K562 (cell line): ENCODE data around the gene PNPLA1. TPM values are rescaled to one million over a fixed set of nuclear protein-coding genes. Genes with fewer than 3 reads are reported as not detected.

Experiments
- ATAC-seq: fragments of 200-7000 bp; cut with Tn5 transposase; 3 replicates; pipeline ENCODE4 v1.9.1; 2020; ENCODE audit warnings: moderate library complexity
- BruUV-seq: library from RNA; stranded (reverse); fragments of 400-500 nt; replicated peaks from 2 replicates; lab custom pipeline; 2021; lab: Mats Ljungman, UMichigan
- CTCF ChIA-PET: fragments of 300-600 bp; formaldehyde crosslinking; extraction: SDS; loops from one replicate; lab custom pipeline; 2021; ENCODE audit warnings: low intra/inter-chr PET ratio; lab: Yijun Ruan, JAX
- POLR2A ChIA-PET: fragments of 300-600, 350-650 bp; sonication (Branson Sonifier 250); formaldehyde crosslinking; extraction: SDS; loops from one replicate; lab custom pipeline; 2021; ENCODE audit warnings: antibody characterized with exemption, inconsistent platforms; lab: Yijun Ruan, JAX
- DNase-seq, 4 experiments: peaks; one replicate each; pipeline versions ENCODE4 v3.0.0 to v3.0.0-alpha.2; 2011 to 2018; ENCODE audit warnings: low spot score in 3 of 4, mixed read lengths in 3 of 4; ENCODE audit errors: extremely low read depth in 1 of 4
- FAIRE-seq: peaks from 2 replicates; lab custom pipeline; 2011; peaks lifted over from hg19 to GRCh38; lab: Jason Lieb, UNC
- H2AFZ ChIP-seq: 2 replicates; pipeline ENCODE4 v1.6.0; 2011; ENCODE audit warnings: low read depth, low read length, control low read depth, inconsistent platforms
- H3K27ac ChIP-seq: fragments of 200-600 bp; 3 replicates; pipeline ENCODE4 v1.8.0; 2011; ENCODE audit warnings: low read depth, mild to moderate bottlenecking, control low read depth, inconsistent platforms, low read length, moderate library complexity, mixed read lengths; ENCODE audit errors: extremely low read depth
- H3K27me3 ChIP-seq, 2 experiments: fragments of 300-600 bp in 1 of 2; 2 replicates in 1 of 2; 3 replicates in 1 of 2; pipeline versions ENCODE4 v1.6.0 to v1.8.0; 2011; ENCODE audit warnings: inconsistent platforms in 2 of 2, low read length in 2 of 2, mild to moderate bottlenecking in 1 of 2, mixed read lengths in 1 of 2, moderate library complexity in 1 of 2; ENCODE audit not compliant: control insufficient read depth in 2 of 2, insufficient read depth in 2 of 2
- H3K36me3 ChIP-seq: fragments of 300-600 bp; 3 replicates; pipeline ENCODE4 v1.8.0; 2011; ENCODE audit warnings: mild to moderate bottlenecking, low read length, inconsistent platforms; ENCODE audit not compliant: control insufficient read depth, insufficient read depth
- H3K4me1 ChIP-seq, 2 experiments: fragments of 200-600 bp in 1 of 2; replicated peaks in 1 of 2; 2 replicates in 1 of 2; 3 replicates in 1 of 2; pipeline versions ENCODE4 v1.5.1 to v1.8.0; 2011; ENCODE audit warnings: inconsistent platforms in 2 of 2, low read length in 2 of 2, mild to moderate bottlenecking in 1 of 2, mixed read lengths in 1 of 2, moderate library complexity in 1 of 2; ENCODE audit not compliant: control insufficient read depth in 2 of 2, insufficient read depth in 2 of 2
- H3K4me2 ChIP-seq: 2 replicates; pipeline ENCODE4 v1.6.1; 2011; ENCODE audit warnings: low read length, control low read depth, inconsistent platforms, mixed read lengths; ENCODE audit not compliant: insufficient read depth
- H3K4me3 ChIP-seq: fragments of 200-600 bp; sonication (generic), shearing (Covaris generic); 2 replicates; pipeline ENCODE4 v1.5.1; 2016; ENCODE audit warnings: control low read depth, inconsistent platforms
- H3K79me2 ChIP-seq: fragments of 200-600 bp; 3 replicates; pipeline ENCODE4 v1.8.0; 2011; ENCODE audit warnings: low read length, inconsistent platforms; ENCODE audit not compliant: control insufficient read depth, insufficient read depth
- H3K9ac ChIP-seq, 2 experiments: 2 replicates each; pipeline versions ENCODE4 v1.6.0 to v1.6.1; 2011; ENCODE audit warnings: low read depth in 2 of 2, low read length in 2 of 2, control low read depth in 1 of 2, inconsistent platforms in 1 of 2, mild to moderate bottlenecking in 1 of 2, mixed read lengths in 1 of 2; ENCODE audit not compliant: insufficient read depth in 1 of 2
- H3K9me1 ChIP-seq: one replicate; pipeline ENCODE4 v1.6.0; 2011; ENCODE audit warnings: inconsistent platforms, mild to moderate bottlenecking, low read length, moderate library complexity; ENCODE audit not compliant: control insufficient read depth, insufficient read depth
- H3K9me3 ChIP-seq: replicated peaks from 2 replicates; pipeline ENCODE4 v1.5.1; 2011; ENCODE audit warnings: low read depth, low read length, inconsistent platforms; ENCODE audit not compliant: control insufficient read depth, insufficient read depth
- H4K20me1 ChIP-seq: replicated peaks from 2 replicates; pipeline ENCODE4 v1.6.1; 2011; ENCODE audit warnings: low read length, inconsistent platforms, mixed read lengths; ENCODE audit not compliant: control insufficient read depth, insufficient read depth
- CBX1 ChIP-seq: sonication (generic); IDR thresholded peaks from 2 replicates; pipeline ENCODE4 v1.6.1; 2016; ENCODE audit warnings: antibody characterized with exemption, low read depth, mild to moderate bottlenecking
- CBX5 ChIP-seq: IDR thresholded peaks from 2 replicates; pipeline ENCODE4 v1.6.1; 2014; ENCODE audit warnings: low read depth, borderline replicate concordance
- CLOCK ChIP-seq: fragments of 250-450 bp; sonication (Bioruptor Pico); IDR thresholded peaks from 2 replicates; pipeline ENCODE4 v1.4.0; 2020; ENCODE audit warnings: mild to moderate bottlenecking, moderate library complexity, borderline replicate concordance
- CREB1 ChIP-seq, 2 experiments: sonication (generic) in 1 of 2; formaldehyde crosslinking in 1 of 2; IDR thresholded peaks; 2 replicates each; pipeline versions ENCODE4 v1.6.1 to v1.8.0; 2012 to 2022; ENCODE audit warnings: inconsistent platforms in 1 of 2, mild to moderate bottlenecking in 1 of 2, missing genetic modification reagents in 1 of 2, moderate library complexity in 1 of 2
- E4F1 ChIP-seq: fragments of 250-450 bp; sonication (Bioruptor Pico); IDR thresholded peaks from 2 replicates; pipeline ENCODE4 v1.5.0; 2021; ENCODE audit warnings: mild to moderate bottlenecking, borderline replicate concordance
- KDM1A ChIP-seq, 2 experiments: fragments of 450-650 bp; IDR thresholded peaks; 2 replicates each; pipeline ENCODE4 v1.6.1; 2016; ENCODE audit warnings: mild to moderate bottlenecking in 2 of 2
- MEIS2 ChIP-seq: fragments of 450-650 bp; IDR thresholded peaks from 2 replicates; pipeline ENCODE4 v1.6.1; 2014; ENCODE audit warnings: mild to moderate bottlenecking; ENCODE audit not compliant: partially characterized antibody
- MTA2 ChIP-seq: fragments of 450-650 bp; IDR thresholded peaks from 2 replicates; pipeline ENCODE4 v1.6.1; 2016; ENCODE audit warnings: low read depth
- NFYB ChIP-seq: IDR thresholded peaks from 2 replicates; pipeline ENCODE4 v1.6.1; 2011; ENCODE audit warnings: mild to moderate bottlenecking, moderate library complexity; ENCODE audit not compliant: insufficient read length; ENCODE audit errors: extremely low read depth
- PBX2 ChIP-seq, 2 experiments: IDR thresholded peaks in 1 of 2; conservative IDR thresholded peaks in 1 of 2; 2 replicates each; pipeline ENCODE4 v1.6.1; 2016; ENCODE audit warnings: low read depth in 2 of 2, mild to moderate bottlenecking in 1 of 2, missing compliant biosample characterization in 1 of 2, missing genetic modification characterization in 1 of 2, moderate library complexity in 1 of 2
- RBM14 ChIP-seq: fragments of 200-400 bp; formaldehyde crosslinking; IDR thresholded peaks from 2 replicates; pipeline ENCODE4 v1.6.1; 2018; ENCODE audit warnings: low read depth, mild to moderate bottlenecking, low read length, moderate library complexity, borderline replicate concordance; ENCODE audit not compliant: insufficient read depth
- RFX1 ChIP-seq: fragments of 450-650 bp; IDR thresholded peaks from 2 replicates; pipeline ENCODE4 v1.6.1; 2016; ENCODE audit warnings: mild to moderate bottlenecking, moderate library complexity
- TRIM24 ChIP-seq, 2 experiments: fragments of 450-650 bp; IDR thresholded peaks; 2 replicates each; pipeline ENCODE4 v1.6.1; 2016
- ZSCAN32 ChIP-seq: fragments of 450-650 bp; formaldehyde crosslinking; IDR thresholded peaks from 2 replicates; pipeline ENCODE4 v1.4.0; 2020; ENCODE audit warnings: mild to moderate bottlenecking, moderate library complexity
- WGBS: fragments of 100-300 bp; shearing (Covaris generic); methylation state at CpG from one replicate; pipeline ENCODE4 v1.1.6; 2016; ENCODE audit warnings: low coverage, mixed read lengths; ENCODE audit not compliant: insufficient coverage; ENCODE audit errors: missing lambda C conversion rate; 5-methylcytosine and 5-hydroxymethylcytosine counted together
- in situ Hi-C: fragments of 300-500 bp; cut with MboI; formaldehyde crosslinking; loops from 4 replicates; pipeline ENCODE4 v1.15.0; 2018; ENCODE audit warnings: inconsistent platforms, mixed read lengths
- intact Hi-C: fragments of 100-400 bp; cut with micrococcal nuclease; formaldehyde crosslinking; loops from 2 replicates; pipeline ENCODE4 v1.14.2; 2022
- polyA plus RNA-seq, 8 experiments: library from polyadenylated mRNA; depleted of rRNA in 4 of 8; stranded (reverse) in 5 of 8; unstranded in 3 of 8; fragments of >200 nt; fragmentation: Nextera tagmentation in 2 of 8; fragmentation: Illumina TruSeq in 1 of 8; extraction: Ambion mirVana in 2 of 8; extraction: Trizol in 1 of 8; gene quantifications; 2 replicates each; pipeline versions ENCODE4 v1.2.1 to v1.2.3, GENCODE V29; 2011 to 2014; ENCODE audit warnings: inconsistent platforms in 1 of 8, missing spikeins in 1 of 8
- total RNA-seq, 7 experiments: library from RNA; depleted of rRNA in 6 of 7; stranded (reverse); fragments of >200 nt in 6 of 7; fragmentation: Illumina TruSeq in 2 of 7; extraction: Trizol in 2 of 7; gene quantifications; 2 replicates each; pipeline versions ENCODE4 v1.2.1 to v1.2.3, GENCODE V29; 2011 to 2021; ENCODE audit warnings: low replicate concordance in 1 of 7

PNPLA1 gene
- total and polyA plus RNA-seq, 9 of the 15 experiments (the other 6 are each of a cell fraction or from before 2014, with no cell fraction given): 0.04 to 0.27 (median 0.13) TPM; not detected in 2

GRCh38 chr6:36289281-36289878 is 19.5 kb downstream of the PNPLA1 start:
- Histone ChIP-seq H3K9me3 (no peaks in the 10 kb centered on the region), H3K27me3 (peaks cover 12 to 46% of the 10 kb centered on the region in 2 experiments), H3K4me3 (no peak overlapping the region), H3K4me2 (no peak overlapping the region), H3K9me1 (no peaks in the 10 kb centered on the region), H3K9ac (no peak overlapping the region), H3K36me3 (no peaks in the 10 kb centered on the region), H3K27ac (no peak overlapping the region), H2AFZ (no peak overlapping the region), H4K20me1 (no peaks in the 10 kb centered on the region; the same call in 1 of the 2 replicates), H3K4me1 (peaks cover 18 to 21% of the 10 kb centered on the region in 2 experiments), H3K79me2 (no peaks in the 10 kb centered on the region)
- DNase-seq: no peak
- no peak for FAIRE-seq
- WGBS: 23% methylated on average over 7 of the region's 7 CpGs
- ATAC-seq: no peak
- BruUV-seq: no TSS peak
- intact Hi-C loops (no loop called here), in situ Hi-C loops (no loop called here)
- ChIA-PET CTCF (no interaction called here), POLR2A (interaction anchor here (1.1 kb wide), 1 partner anchor 11 kb away, joined by 4 read pairs; no protein-coding TSS in a partner anchor)
- TF ChIP-seq RBM14 (no peak), E4F1 (CRISPR knock-in tag) (no peak), CREB1 (IDR thresholded peaks at IDR 0.05) (no peak), CREB1 (CRISPR knock-in tag; IDR thresholded peaks at IDR 0.05) (no peak), MTA2 (no peak), RFX1 (peak; percentile 84), MEIS2 (no peak), NFYB (no peak), ZSCAN32 (CRISPR knock-in tag) (no peak), TRIM24 (IDR thresholded peaks at IDR 0.05) (no peak), CBX5 (no peak), PBX2 (CRISPR knock-in tag; IDR thresholded peaks at IDR 0.05; ENCODE audit: low read depth) (no peak), PBX2 (tag; conservative IDR thresholded peaks at IDR 0.05; ENCODE audit: low read depth) (no peak), CLOCK (CRISPR knock-in tag) (no peak), CBX1 (no peak), KDM1A (IDR thresholded peaks at IDR 0.05) (peak; percentile 65 to 69; a peak in 3 of 4 replicates)
